H1 (cell line): ENCODE results near the gene LAMA3. TPM values are rescaled to one million over a fixed set of nuclear protein-coding genes. Genes with fewer than 3 reads are reported as not detected.

Experiments used
- CTCF ChIA-PET: fragments of 300-600 bp; sonication (Branson Sonifier 250); formaldehyde crosslinking; loops from one replicate; lab custom pipeline; 2021; ENCODE audit not compliant: partially characterized antibody; lab: Charles Lee
- POLR2A ChIA-PET: fragments of 300-600 bp; sonication (Branson Sonifier 250); formaldehyde crosslinking; loops from one replicate; lab custom pipeline; 2021; ENCODE audit warnings: inconsistent platforms; ENCODE audit not compliant: partially characterized antibody; lab: Charles Lee
- DNase-seq, 2 experiments: peaks; one replicate each; pipeline versions ENCODE4 v3.0.0 to v3.0.0-alpha.2; 2010 to 2022; ENCODE audit warnings: low spot score in 2 of 2, low read depth in 1 of 2, mixed read lengths in 1 of 2
- FAIRE-seq: peaks from 2 replicates; lab custom pipeline; 2011; peaks lifted over from hg19 to GRCh38; lab: Jason Lieb, UNC
- H2AFZ ChIP-seq: 2 replicates; pipeline ENCODE4 v1.8.1; 2012; ENCODE audit warnings: low read length, inconsistent platforms
- H2AK5ac ChIP-seq: 2 replicates; pipeline ENCODE4 v1.6.1; 2013; ENCODE audit warnings: low read depth, low read length
- H2BK120ac ChIP-seq: replicated peaks from 2 replicates; pipeline ENCODE3; 2013; ENCODE audit warnings: low read depth, low read length, inconsistent platforms
- H2BK12ac ChIP-seq: 2 replicates; pipeline ENCODE4 v1.6.1; 2013; ENCODE audit warnings: low read depth, low read length
- H2BK15ac ChIP-seq: 2 replicates; pipeline ENCODE4 v1.6.1; 2013; ENCODE audit warnings: low read length
- H2BK20ac ChIP-seq: 2 replicates; pipeline ENCODE4 v1.6.1; 2013; ENCODE audit warnings: low read length
- H2BK5ac ChIP-seq: 2 replicates; pipeline ENCODE4 v1.6.1; 2013; ENCODE audit warnings: low read depth, low read length
- H3K14ac ChIP-seq: 2 replicates; pipeline ENCODE4 v1.6.1; 2013; ENCODE audit warnings: inconsistent platforms; ENCODE audit not compliant: insufficient read length
- H3K18ac ChIP-seq: 2 replicates; pipeline ENCODE4 v1.6.1; 2013; ENCODE audit warnings: low read length; ENCODE audit errors: extremely low read depth
- H3K23ac ChIP-seq: 2 replicates; pipeline ENCODE4 v1.6.1; 2013; ENCODE audit warnings: inconsistent platforms; ENCODE audit not compliant: insufficient read length
- H3K23me2 ChIP-seq: 2 replicates; pipeline ENCODE4 v1.6.1; 2013; ENCODE audit warnings: low read depth, low read length
- H3K27ac ChIP-seq: 2 replicates; pipeline ENCODE4 v1.6.1; 2011; ENCODE audit warnings: low read depth, low read length, inconsistent platforms
- H3K27me3 ChIP-seq, 4 experiments: replicated peaks in 1 of 4; 1 replicate in 1 of 4; 2 replicates in 3 of 4; pipeline versions ENCODE4 v1.6.1 to v1.8.1; 2011 to 2013; ENCODE audit warnings: low read length in 3 of 4, mild to moderate bottlenecking in 3 of 4, inconsistent platforms in 2 of 4, mixed read lengths in 2 of 4, moderate library complexity in 1 of 4; ENCODE audit not compliant: control insufficient read depth in 3 of 4, insufficient read depth in 3 of 4; ENCODE audit errors: extremely low read depth in 1 of 4
- H3K36me3 ChIP-seq, 4 experiments: 2 replicates each; pipeline versions ENCODE4 v1.6.1 to v1.8.1; 2011 to 2013; ENCODE audit warnings: mild to moderate bottlenecking in 4 of 4, low read length in 3 of 4, moderate library complexity in 2 of 4, control low read depth in 1 of 4, inconsistent platforms in 1 of 4; ENCODE audit not compliant: insufficient read depth in 4 of 4, control insufficient read depth in 2 of 4
- H3K4ac ChIP-seq: replicated peaks from 2 replicates; pipeline ENCODE3; 2013; ENCODE audit warnings: low read length, low read depth, mixed read lengths, inconsistent platforms; ENCODE audit not compliant: insufficient read length
- H3K4me1 ChIP-seq, 4 experiments: replicated peaks in 1 of 4; 1 replicate in 1 of 4; 2 replicates in 3 of 4; pipeline versions ENCODE4 v1.6.1 to v1.8.1; 2011 to 2013; ENCODE audit warnings: low read length in 3 of 4, inconsistent platforms in 2 of 4, mixed read lengths in 1 of 4; ENCODE audit not compliant: insufficient read depth in 4 of 4, control insufficient read depth in 3 of 4
- H3K4me2 ChIP-seq, 2 experiments: 2 replicates each; pipeline versions ENCODE4 v1.6.1 to v1.8.1; 2011 to 2013; ENCODE audit warnings: low read depth in 2 of 2, low read length in 2 of 2, control low read depth in 1 of 2, inconsistent platforms in 1 of 2, mild to moderate bottlenecking in 1 of 2; ENCODE audit not compliant: insufficient read depth in 1 of 2
- H3K4me3 ChIP-seq, 4 experiments: fragments of 200-600, 300-600 bp in 1 of 4; sonication (generic), shearing (Covaris generic), sonication (Bioruptor Twin) in 1 of 4; 2 replicates each; pipeline versions ENCODE4 v1.5.1 to v1.8.1; 2011 to 2016; ENCODE audit warnings: low read length in 4 of 4, low read depth in 3 of 4, control low read depth in 2 of 4, inconsistent platforms in 2 of 4, mild to moderate bottlenecking in 2 of 4, mixed read lengths in 1 of 4, moderate library complexity in 1 of 4; ENCODE audit not compliant: insufficient read depth in 2 of 4; ENCODE audit errors: extremely low read depth in 1 of 4
- H3K56ac ChIP-seq: replicated peaks from 2 replicates; pipeline ENCODE3; 2013; ENCODE audit warnings: low read depth, mild to moderate bottlenecking, mixed read lengths, low read length, inconsistent platforms; ENCODE audit not compliant: insufficient read length
- H3K79me1 ChIP-seq: 2 replicates; pipeline ENCODE4 v1.6.1; 2013; ENCODE audit warnings: low read depth, low read length, control low read depth
- H3K79me2 ChIP-seq, 2 experiments: 2 replicates each; pipeline versions ENCODE4 v1.6.1 to v1.8.1; 2012 to 2013; ENCODE audit warnings: low read length in 2 of 2, mild to moderate bottlenecking in 2 of 2, inconsistent platforms in 1 of 2; ENCODE audit not compliant: insufficient read depth in 2 of 2, control insufficient read depth in 1 of 2
- H3K9ac ChIP-seq, 4 experiments: replicated peaks in 1 of 4; 1 replicate in 1 of 4; 2 replicates in 3 of 4; pipeline versions ENCODE4 v1.6.1 to v1.8.1; 2011 to 2013; ENCODE audit warnings: low read depth in 3 of 4, low read length in 3 of 4, control low read depth in 2 of 4, mild to moderate bottlenecking in 2 of 4, moderate library complexity in 2 of 4, inconsistent platforms in 1 of 4; ENCODE audit errors: extremely low read depth in 1 of 4
- H3K9me3 ChIP-seq, 2 experiments: 2 replicates each; pipeline versions ENCODE4 v1.6.1 to v1.8.1; 2012 to 2013; ENCODE audit warnings: mild to moderate bottlenecking in 2 of 2, moderate library complexity in 2 of 2, control low read depth in 1 of 2, inconsistent platforms in 1 of 2, low read depth in 1 of 2, low read length in 1 of 2, mixed read lengths in 1 of 2; ENCODE audit not compliant: insufficient read depth in 2 of 2
- H4K20me1 ChIP-seq, 2 experiments: replicated peaks in 1 of 2; 2 replicates each; pipeline versions ENCODE3 to v1.8.1; 2011 to 2013; ENCODE audit warnings: inconsistent platforms in 2 of 2, low read length in 2 of 2, mild to moderate bottlenecking in 1 of 2; ENCODE audit not compliant: insufficient read depth in 2 of 2, control insufficient read depth in 1 of 2
- H4K5ac ChIP-seq: 2 replicates; pipeline ENCODE4 v1.6.1; 2013; ENCODE audit warnings: low read length, low read depth, mixed read lengths, inconsistent platforms; ENCODE audit not compliant: insufficient read length
- H4K8ac ChIP-seq: 2 replicates; pipeline ENCODE4 v1.8.0; 2013; ENCODE audit warnings: mild to moderate bottlenecking, moderate library complexity, low read length, inconsistent platforms; ENCODE audit not compliant: insufficient read depth; ENCODE audit errors: extremely low read depth
- H4K91ac ChIP-seq: replicated peaks from 2 replicates; pipeline ENCODE3; 2013; ENCODE audit warnings: low read length, mixed read lengths, inconsistent platforms; ENCODE audit not compliant: insufficient read length
- BRCA1 ChIP-seq: IDR thresholded peaks from 2 replicates; pipeline ENCODE4 v1.6.1; 2012; ENCODE audit warnings: low read depth, low read length, improper control_type of control experiment
- SIX5 ChIP-seq: IDR thresholded peaks from 2 replicates; pipeline ENCODE4 v1.6.1; 2011; ENCODE audit warnings: mild to moderate bottlenecking, low read depth, low read length
- TCF12 ChIP-seq: IDR thresholded peaks from 2 replicates; pipeline ENCODE4 v1.6.1; 2011; ENCODE audit warnings: low read depth, mild to moderate bottlenecking, low read length
- whole genome bisulfite sequencing, 2 experiments: shearing (Covaris generic) in 1 of 2; methylation state at CpG; one replicate each; pipeline versions ENCODE4 v1.1.6 to v1.1.7; 2013 to 2015; ENCODE audit warnings: low lambda C conversion rate in 2 of 2, mixed read lengths in 2 of 2, inconsistent platforms in 1 of 2, low coverage in 1 of 2, missing lambda C conversion rate in 1 of 2; ENCODE audit not compliant: insufficient replicate concordance in 2 of 2, insufficient coverage in 1 of 2, insufficient read length in 1 of 2; ENCODE audit errors: extremely low coverage in 1 of 2, missing lambda C conversion rate in 1 of 2; 5-methylcytosine and 5-hydroxymethylcytosine counted together
- polyA plus RNA-seq, 7 experiments: library from polyadenylated mRNA; depleted of rRNA in 3 of 7; stranded (reverse) in 5 of 7; unstranded in 2 of 7; fragments of >200 nt in 5 of 7; fragments of 200-250 nt in 2 of 7; gene quantifications; 1 replicate in 5 of 7; 2 replicates in 1 of 7; 4 replicates in 1 of 7; pipeline versions ENCODE4 v1.2.1 to v1.2.3, GENCODE V29; 2011 to 2013; ENCODE audit warnings: missing spikeins in 2 of 7, mixed read lengths in 2 of 7
- total RNA-seq: library from RNA; stranded (reverse); fragmentation: NEBNext Ultra II Directional; extraction: Animal tissue kit (Norgen Biotek cat#: 25700); gene quantifications from 2 replicates; pipeline ENCODE4 v1.2.1, GENCODE V29; 2021

The LAMA3 gene
- total and polyA plus RNA-seq, 2 of the 8 experiments (the other 6 are each of a cell fraction or from before 2014, with no cell fraction given), result 0.76 to 5.0 TPM

GRCh38 chr18:23861326-23861725, 172.1 kb downstream of the LAMA3 start:
- Histone ChIP-seq H3K79me2 (no peaks in the 10 kb centered on the region), H2BK5ac (no peak overlapping the region), H3K14ac (no peak overlapping the region), H3K27me3 (peaks cover 0 to 3% (median 1%) of the 10 kb centered on the region in 4 experiments; a peak in 3 of 7 replicates), H3K79me1 (no peaks in the 10 kb centered on the region), H3K4me2 (peak overlapping the region; percentile 12 to 35; a peak in 2 of 4 replicates), H4K5ac (no peak overlapping the region), H3K36me3 (no peaks in the 10 kb centered on the region), H2BK20ac (no peak overlapping the region), H4K91ac (no peak overlapping the region), H3K4me3 (no peak overlapping the region), H3K56ac (no peak overlapping the region), H3K18ac (no peak overlapping the region), H4K20me1 (no peaks in the 10 kb centered on the region), H3K9ac (no peak overlapping the region), H2AFZ (no peak overlapping the region), H4K8ac (no peak overlapping the region), H2BK15ac (no peak overlapping the region), H3K4me1 (peaks cover 0 to 14% (median 9%) of the 10 kb centered on the region in 4 experiments; a peak in 5 of 7 replicates), H3K4ac (no peak overlapping the region), H3K9me3 (no peaks in the 10 kb centered on the region), H3K23me2 (no peaks in the 10 kb centered on the region), H2AK5ac (no peak overlapping the region), H2BK12ac (no peak overlapping the region; the same call in 1 of the 2 replicates), H2BK120ac (no peak overlapping the region), H3K23ac (no peak overlapping the region), H3K27ac (no peak overlapping the region)
- FAIRE-seq (no peak), DNase-seq (no peak)
- ChIA-PET CTCF (interaction anchor here (0.8 to 1.6 kb wide), 4 partner anchors 14 to 258 kb away, joined by 3 to 6 read pairs (median 3); no protein-coding TSS in a partner anchor), POLR2A (interaction anchor here (1.2 kb wide), 1 partner anchor 17 kb away, joined by 3 read pairs; no protein-coding TSS in a partner anchor)
- TF ChIP-seq BRCA1, result no peak
- no peak for TF ChIP-seq TCF12
- TF ChIP-seq SIX5, result no peak
- 78% methylated on average over 5 of the region's 6 CpGs; no CpG with 5 or more reads in 1 of the 2 experiments for WGBS, 2 experiments
